Measurements from ENCODE around the gene GORASP1. TPM values are rescaled to one million over a fixed set of nuclear protein-coding genes. Genes with fewer than 3 reads are reported as not detected.
"Not testable (repeated sequence)": the region's sequence is repeated elsewhere in the genome, so short reads cannot be mapped to it uniquely, and the experiment has no call there.

GORASP1 gene
- total RNA-seq, 1 donor from 2014 or later, result 28.7 TPM

DNA sequence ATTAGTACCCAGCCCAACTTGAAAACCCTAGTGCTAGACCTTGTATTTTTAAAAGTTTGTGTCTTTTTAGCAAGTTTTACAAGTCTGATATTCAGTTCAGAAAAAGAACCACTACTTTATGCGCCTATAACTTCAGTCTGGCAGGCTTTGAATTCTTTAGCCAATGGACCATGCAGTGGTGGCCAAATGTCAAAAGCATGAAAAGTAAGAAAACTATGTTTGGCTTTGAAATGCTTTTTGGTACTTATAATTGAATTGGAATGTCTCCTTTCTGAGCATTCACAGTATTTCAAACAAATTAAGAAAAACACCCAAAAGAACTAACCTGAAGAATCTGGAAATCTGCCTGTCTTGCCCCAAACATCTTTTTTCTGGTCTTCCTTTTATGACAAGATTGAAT is 42.8 kb downstream of the GORASP1 start:
- no peak for DNase-seq

DNA sequence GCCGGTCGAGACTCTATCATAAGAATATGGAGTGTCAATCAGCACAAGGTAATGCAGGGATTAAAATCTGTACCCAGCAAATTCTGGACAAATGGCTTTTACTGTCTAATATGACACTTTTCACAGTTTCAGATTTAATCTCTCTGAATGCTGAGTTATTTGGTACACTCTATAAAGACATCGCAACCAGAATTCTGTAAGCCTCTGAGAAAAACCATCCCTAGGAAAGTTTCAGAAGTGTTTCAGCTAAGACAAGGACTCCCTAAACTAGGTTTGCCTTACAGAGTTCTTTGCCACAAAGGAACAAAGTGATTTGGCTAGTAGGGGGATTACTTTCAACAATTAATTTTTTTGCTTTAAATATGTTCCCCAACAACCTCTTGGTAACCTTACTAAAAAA is 44.3 kb downstream of the GORASP1 start:
- DNase-seq, result no peak

DNA sequence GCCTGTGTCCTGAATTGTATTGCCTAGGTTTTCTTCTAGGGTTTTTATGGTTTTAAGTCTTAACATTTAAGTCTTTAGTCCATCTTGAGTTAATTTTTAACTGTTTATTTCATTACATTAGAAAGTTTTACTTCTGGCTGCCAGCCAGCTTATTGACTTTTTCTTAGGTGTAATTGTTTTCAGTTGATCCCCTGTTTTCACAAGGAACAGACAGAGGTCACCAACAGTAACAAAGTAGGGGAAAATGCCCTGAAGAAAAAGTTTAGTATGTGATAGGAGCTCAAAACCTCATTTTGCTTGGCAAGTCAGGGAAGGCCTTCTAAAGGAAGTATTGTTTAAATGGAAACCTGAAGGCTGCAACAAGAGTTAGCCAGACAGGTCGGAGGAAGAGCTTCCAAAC is 45.2 kb downstream of the GORASP1 start:
- DNase-seq, result no peak

DNA sequence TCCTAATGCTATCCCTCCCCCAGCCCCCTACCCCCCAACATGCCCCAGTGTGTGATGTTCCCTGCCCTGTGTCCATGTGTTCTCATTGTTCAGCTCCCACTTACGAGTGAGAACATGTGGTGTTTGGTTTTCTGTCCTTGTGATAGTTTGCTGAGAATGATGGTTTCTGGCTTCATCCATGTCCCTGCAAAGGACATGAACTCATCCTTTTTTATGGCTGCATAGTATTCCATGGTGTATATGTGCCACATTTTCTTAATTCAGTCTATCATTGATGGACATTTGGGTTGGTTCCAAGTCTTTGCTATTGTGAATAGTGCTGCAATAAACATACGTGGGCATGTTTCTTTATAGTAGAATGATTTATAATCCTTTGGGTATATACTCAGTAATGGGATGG is 46.2 kb downstream of the GORASP1 start:
- not testable (repeated sequence) for DNase-seq

DNA sequence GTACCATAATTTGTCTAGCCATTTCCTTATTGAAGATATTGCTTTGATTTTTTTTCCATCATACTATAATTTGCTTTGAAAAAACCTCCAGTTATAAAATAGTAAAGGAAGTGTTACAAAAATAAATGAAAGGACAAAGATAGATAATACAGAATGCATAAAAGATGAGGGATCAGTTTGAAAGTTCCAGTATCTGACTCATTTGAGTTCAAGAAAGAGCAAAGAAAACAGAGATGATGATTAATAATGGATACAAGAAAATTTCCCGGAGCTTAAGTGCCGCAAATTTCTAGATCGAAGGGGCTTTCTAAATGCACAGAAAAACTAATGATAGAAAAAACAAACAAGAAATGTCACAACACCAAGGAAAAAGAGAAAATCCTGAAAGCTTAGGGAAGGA is 51.3 kb downstream of the GORASP1 start:
- no peak for DNase-seq

DNA sequence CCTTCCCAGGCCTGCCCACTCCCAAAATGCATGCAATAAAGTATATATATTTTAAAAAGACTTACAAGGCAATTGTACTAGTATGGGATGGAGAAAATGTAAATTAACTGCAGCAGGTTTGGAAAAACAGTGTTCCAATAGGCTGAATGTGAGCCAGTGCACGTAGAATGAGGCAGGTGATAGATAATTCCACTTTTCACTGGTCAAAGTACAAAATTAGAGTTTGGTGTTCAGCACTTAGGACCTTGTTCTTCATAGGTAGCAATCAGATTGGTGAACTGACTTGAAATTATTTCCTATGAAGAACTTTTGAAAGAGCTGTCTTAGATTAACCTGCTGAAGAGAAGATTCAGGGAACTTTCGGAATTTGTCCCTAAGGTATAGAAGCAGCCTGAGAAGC is 53.7 kb downstream of the GORASP1 start:
- DNase-seq, result no peak

DNA sequence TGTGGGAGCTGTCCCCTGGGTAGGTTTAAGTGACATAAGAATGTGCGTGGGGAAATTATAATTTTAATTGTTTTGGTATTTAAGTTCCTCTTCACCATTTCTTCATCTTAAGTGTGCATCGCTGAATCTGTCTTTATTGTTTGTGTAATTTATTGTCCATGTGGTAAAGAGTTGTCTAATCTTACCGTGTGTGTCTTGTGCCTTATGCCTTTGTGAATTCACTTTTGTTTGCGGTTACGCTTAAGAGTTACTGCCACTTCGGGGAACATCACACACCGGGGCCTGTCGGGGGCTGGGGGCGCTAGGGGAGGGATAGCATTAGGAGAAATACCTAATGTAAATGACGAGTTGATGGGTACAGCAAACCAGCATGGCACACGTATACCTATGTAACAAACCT is 54.8 kb downstream of the GORASP1 start:
- no peak for DNase-seq

DNA sequence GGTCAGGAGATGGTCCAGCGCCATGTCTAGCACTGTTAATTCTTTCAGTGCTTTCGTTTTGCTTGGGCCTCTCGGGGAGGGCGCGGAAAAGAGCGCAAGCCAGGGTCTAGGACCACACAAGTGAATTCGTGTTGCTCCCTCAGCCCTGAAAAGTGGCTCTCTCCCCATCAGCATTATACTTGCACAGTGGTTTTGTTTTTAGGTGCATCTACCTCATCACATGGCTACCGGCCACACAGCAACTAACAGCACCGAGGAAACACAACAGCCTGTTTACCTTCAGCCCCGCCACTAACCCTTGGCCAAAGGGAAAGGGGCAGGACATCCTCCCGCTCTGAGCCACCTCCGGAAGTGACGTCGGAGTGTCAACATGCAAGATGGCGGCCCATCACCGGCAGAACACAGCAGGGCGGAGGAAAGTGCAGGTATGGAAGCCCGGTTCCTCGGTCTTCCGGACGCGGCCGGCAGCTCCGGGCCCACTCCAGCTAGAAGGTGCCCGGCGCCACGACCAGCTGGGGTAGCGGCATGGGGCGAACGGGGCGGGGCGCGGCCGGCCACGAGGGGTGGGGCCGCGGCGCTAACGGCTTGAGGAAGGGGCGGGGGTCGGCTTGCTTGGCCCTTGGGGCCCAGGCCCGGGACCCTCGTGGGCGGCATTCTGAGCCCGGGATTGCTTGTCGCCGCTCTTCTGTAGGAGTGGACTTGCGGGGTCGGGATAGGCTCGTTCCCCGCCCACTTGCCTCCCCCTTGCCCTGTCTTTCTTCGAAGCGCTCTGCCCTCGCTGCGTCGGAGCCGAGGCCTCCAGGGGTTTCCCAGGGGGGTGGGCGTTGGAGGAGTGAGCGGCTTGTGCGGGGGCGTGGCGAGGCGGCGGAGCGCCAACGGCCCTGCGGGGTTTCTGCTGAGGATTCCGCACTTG is 55.5 kb downstream of the GORASP1 start, which contains the start of the genes SCN11A and WDR48:
Gene SCN11A (minus strand): TSS at position 296 of the 913 bp plus-strand sequence. CDS start 101,582 bp downstream, outside the sequence.
Gene WDR48 (plus strand): TSS at position 368 of the 913 bp plus-strand sequence. CDS start 10 bp downstream, at position 378.
- peak; percentile 92 for DNase-seq

DNA sequence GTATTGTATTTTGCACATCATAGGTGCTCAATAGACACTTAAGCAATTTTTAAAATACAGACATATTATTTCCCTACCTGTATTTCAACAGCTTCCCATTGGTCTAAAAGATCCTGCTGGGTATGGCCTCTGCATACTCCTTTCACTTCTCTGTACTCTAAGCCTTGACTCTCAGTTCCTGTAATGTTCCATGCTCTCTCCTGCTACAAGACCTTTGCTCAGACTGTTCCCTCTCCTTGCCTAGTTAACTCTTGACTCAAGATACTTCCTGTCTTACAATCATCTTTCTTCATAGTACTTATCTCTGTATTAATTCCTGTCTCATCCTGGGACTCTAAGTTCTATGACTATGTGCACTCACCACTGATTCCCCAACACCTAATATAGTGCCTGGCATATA is 57.4 kb downstream of the GORASP1 start:
- no peak for DNase-seq

Other genes with a start within 250 kb of the GORASP1 start
- 0.31 TPM for gene SCN11A, start 55.7 kb downstream of the GORASP1 start, total RNA-seq
- 118 TPM for gene WDR48, start 55.6 kb downstream of the GORASP1 start, total RNA-seq
- 2.5 TPM for gene TTC21A, start 53 bp upstream of the GORASP1 start, total RNA-seq
- gene CSRNP1, start 46.0 kb upstream of the GORASP1 start, total RNA-seq, result 5.9 TPM
- gene XIRP1, start 85.0 kb upstream of the GORASP1 start, total RNA-seq, result not detected
- gene CX3CR1, start 172.4 kb upstream of the GORASP1 start, total RNA-seq, result 11.4 TPM
- not detected for gene CCR8, start 222.1 kb upstream of the GORASP1 start, total RNA-seq

All from occipital lobe (tissue), 2 donors.